Endothelial cell of umbilical vein (primary cell): ENCODE data around the gene BTBD10.

Source experiments
- CTCF ChIP-seq, 2 donors: IDR thresholded peaks; 1 replicate in 1 of 2; 2 replicates in 1 of 2; pipeline ENCODE4 v1.5.1; 2011; ENCODE audit warnings: low read length in 2 of 2, mild to moderate bottlenecking in 2 of 2, moderate library complexity in 2 of 2, control low read depth in 1 of 2, inconsistent platforms in 1 of 2, low read depth in 1 of 2; ENCODE audit not compliant: insufficient read depth in 1 of 2; ENCODE audit errors: extremely low read depth in 1 of 2
- FOS ChIP-seq: IDR thresholded peaks from 2 replicates; pipeline ENCODE4 v1.6.1; 2011; ENCODE audit warnings: mild to moderate bottlenecking, low read length, moderate library complexity, borderline replicate concordance; ENCODE audit not compliant: insufficient read depth
- GATA2 ChIP-seq: IDR thresholded peaks from 2 replicates; pipeline ENCODE4 v1.7.0; 2011; ENCODE audit warnings: low read depth, mild to moderate bottlenecking, moderate library complexity, mixed read lengths, low read length; ENCODE audit not compliant: insufficient read length, insufficient read depth
- JUN ChIP-seq: IDR thresholded peaks from 2 replicates; pipeline ENCODE4 v1.6.1; 2011; ENCODE audit warnings: borderline replicate concordance, low read depth; ENCODE audit not compliant: insufficient read length, insufficient read depth
- MAX ChIP-seq: IDR thresholded peaks from 2 replicates; pipeline ENCODE4 v1.6.1; 2011; ENCODE audit not compliant: insufficient read depth, insufficient read length
- POLR2A ChIP-seq: IDR thresholded peaks from 2 replicates; pipeline ENCODE4 v1.6.1; 2012; ENCODE audit warnings: low read depth, mild to moderate bottlenecking, control low read depth, low read length
- POLR2AphosphoS5 ChIP-seq: IDR thresholded peaks from 2 replicates; pipeline ENCODE4 v1.6.1; 2012; ENCODE audit warnings: low read depth, mild to moderate bottlenecking, control low read depth, low read length, moderate library complexity; ENCODE audit not compliant: insufficient read depth

- TF ChIP-seq CTCF (IDR thresholded peaks at IDR 0.05; ENCODE audit: extremely low read depth in 1 of 2, insufficient read depth in 1 of 2, low read depth in 1 of 2, low read length in 2 of 2): no peak
- no peak for TF ChIP-seq POLR2A
- TF ChIP-seq JUN: no peak
- TF ChIP-seq POLR2AphosphoS5: no peak
- no peak for TF ChIP-seq MAX
- TF ChIP-seq GATA2: no peak
- TF ChIP-seq FOS: peak; percentile 61
Observed at GRCh38 chr11:13364388-13364787, 98.6 kb downstream of the BTBD10 start.
